GM20431 (cell line): ENCODE results near the gene MEIS1.
"Not testable (repeated sequence)": the region's sequence is repeated elsewhere in the genome, so short reads cannot be mapped to it uniquely, and the experiment has no call there.

Experiments
- in situ Hi-C: fragments of 300-500 bp; cut with MseI, MboI; formaldehyde crosslinking; loops from one replicate; pipeline ENCODE4 v1.15.0; 2020; ENCODE audit warnings: low sequenced_read_pairs; ENCODE audit not compliant: unreplicated experiment

The MEIS1 gene

DNA sequence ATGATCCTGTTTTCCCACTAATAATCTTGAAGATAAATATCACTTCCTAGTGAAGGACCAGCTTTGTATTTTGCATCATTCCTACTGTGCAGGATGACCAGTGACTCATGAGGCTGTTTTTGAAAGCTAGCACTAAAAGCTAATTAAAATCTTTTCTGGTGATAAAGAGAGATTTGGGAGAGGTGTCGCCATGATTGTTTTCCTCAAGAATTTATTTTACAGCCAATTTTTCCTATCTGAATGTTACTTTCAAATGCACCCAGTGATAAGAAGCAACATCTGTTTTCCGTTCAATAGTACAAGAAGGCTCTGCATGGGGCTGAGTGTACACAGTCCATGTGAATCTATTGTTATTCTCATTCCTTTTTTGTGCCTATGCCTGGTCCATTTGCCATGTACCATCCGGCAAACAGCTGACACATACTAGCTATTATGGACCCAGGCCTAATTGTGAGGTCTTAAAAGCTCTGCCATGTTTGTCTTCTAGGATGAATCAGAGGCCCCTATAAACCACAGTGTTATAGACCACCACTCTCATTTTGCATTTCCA lies 28.4 kb downstream of the MEIS1 start:
- in situ Hi-C loops, result no loop called here

DNA sequence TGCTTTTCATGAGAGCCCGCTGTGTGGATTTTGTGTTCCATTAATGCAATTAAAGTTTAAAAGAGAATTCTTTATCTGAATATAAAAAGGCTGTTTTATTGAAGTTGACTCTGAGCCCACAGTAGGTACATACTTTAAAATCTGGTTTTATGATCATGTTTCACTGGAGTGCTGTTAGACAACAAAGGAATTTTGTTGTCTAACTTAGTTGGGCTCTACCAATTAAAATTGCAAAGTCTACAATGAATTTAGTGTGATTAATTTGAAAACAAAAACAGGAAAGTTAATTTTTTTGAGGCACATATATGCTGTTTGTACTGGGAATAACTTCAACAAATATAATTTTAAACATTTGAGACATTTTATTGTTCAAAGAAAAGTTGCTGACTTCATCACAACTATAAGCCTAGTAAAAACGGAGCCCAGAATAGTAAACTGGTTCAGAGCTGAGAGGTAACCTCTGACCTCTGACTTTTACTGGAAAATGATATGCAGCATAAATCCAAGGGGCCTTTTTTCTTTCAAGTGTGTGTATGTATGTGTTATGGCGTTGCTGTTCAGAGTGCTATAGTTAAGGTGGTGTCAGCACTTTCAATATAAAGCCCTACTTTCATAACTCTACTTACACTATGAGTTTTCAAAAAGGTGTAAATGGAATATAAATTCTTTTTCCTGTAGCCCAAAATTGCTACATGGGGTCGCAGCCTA lies 30.2 kb downstream of the MEIS1 start:
- in situ Hi-C loops, result no loop called here

DNA sequence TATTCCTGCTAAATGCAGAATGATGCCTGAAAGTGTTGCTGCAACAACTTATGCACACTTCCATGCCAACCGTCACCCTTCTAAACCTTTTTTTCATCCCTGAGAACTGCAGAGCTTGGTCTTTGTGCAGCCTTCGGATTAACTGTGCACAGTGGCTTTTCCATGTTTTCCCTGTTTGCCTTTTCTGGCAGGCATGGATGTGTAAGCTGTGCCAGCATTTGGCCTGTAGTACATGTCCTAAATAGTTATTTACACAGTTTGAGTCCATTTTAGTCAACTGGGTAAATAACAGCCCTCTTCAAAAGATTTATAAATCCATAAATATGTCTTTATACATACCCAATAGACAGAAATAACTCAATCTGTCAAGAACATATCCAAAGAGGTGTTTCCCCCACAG lies 31.5 kb downstream of the MEIS1 start:
- in situ Hi-C loops, result no loop called here

DNA sequence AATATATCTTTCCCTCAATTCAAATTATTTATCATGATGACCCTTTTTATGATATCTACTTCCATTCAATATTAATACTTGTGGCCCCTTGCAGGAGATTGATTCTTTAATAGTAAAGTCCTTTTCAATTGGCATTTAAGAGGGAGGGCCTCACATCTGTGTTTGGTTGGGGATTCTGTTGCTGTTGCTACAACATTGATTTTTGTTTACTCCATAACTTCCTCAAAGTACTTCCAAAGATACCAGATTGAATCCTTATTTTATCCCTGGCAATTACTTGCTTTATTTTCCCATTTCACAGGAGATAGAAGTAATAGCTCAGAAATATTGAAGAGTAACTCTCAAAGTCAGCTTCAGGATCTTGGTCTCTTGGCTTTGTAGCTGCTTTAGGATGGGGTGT lies 32.8 kb downstream of the MEIS1 start:
- in situ Hi-C loops, result no loop called here

DNA sequence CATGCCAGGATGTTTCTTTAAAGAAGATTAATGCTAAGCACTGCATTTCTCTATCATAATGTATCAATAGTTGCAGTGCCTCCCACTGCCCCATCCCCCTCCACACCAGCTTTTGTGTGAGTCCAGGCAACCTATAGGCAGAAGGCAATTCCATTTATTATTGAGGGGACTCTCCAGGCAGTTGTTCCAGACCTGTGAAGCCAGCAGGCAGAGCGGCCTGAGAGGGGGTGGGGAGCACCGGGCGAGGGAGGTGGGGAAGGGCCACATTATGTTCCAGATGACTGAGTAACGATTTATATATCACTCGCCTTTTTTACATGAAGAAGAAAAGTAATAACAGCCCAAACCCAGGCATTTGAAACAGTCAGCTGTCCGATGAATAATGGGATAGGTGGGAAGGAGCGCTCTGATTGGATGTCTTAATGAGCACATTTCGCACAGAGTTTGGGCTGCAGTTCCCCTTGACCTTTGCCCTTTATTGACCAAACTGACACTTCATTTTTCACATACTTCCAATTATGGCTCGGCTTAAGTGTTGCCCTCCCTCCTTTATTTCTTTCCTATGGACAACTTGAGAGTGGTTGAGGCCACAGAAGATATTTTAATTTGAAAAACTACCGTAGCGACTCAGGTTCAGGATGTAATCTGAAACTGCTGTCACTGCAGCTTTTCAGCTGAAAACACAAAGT lies 34.4 kb downstream of the MEIS1 start:
- in situ Hi-C loops, result no loop called here

DNA sequence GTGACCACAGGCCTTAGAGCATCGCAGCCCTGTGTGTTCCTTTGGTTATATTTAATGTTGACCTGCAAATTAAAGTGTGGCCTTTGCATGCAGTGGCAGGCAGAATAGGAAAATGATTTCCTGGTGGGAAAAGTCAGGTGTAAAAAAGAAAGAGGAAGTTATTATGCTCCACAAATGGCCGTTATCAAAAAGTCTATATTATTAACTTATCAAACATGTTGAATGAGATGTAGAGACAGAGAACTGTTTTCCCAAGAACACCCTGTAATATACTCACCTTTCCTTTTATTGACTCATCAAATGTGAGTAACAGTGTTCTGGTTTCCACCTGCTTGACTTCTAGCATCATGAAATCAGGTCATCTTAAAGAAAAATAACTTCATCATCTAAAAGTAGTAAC lies 35.3 kb downstream of the MEIS1 start:
- in situ Hi-C loops, result no loop called here

DNA sequence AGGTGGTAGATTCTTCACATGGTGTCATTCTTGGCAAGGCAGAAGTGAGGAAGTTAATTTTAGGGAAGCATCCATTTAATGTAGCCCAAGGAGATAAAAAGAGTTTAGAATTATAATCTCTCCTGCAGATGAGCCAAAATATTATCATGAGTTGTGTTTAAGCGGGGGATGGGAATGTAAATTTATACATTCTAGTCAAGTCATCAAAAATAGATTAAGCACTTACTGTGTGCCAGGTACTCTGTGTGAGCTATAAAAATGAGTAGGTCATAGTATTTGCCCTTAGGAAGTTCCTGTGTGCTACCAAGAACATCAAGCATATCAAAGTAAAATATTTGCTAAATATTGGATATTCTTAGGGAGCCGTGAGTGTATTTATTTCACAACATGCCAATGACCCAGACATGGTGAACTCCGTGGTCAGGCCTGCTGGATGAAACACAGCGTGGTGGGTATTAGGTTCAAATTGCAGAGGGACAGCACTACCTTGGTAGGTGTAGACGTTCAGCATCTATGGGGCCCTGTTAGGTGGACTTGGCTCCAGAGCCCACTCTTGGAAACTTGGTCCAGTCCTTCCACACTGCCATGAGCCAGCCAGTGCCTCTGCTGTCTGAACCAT lies 37.4 kb downstream of the MEIS1 start:
- in situ Hi-C loops, result no loop called here

DNA sequence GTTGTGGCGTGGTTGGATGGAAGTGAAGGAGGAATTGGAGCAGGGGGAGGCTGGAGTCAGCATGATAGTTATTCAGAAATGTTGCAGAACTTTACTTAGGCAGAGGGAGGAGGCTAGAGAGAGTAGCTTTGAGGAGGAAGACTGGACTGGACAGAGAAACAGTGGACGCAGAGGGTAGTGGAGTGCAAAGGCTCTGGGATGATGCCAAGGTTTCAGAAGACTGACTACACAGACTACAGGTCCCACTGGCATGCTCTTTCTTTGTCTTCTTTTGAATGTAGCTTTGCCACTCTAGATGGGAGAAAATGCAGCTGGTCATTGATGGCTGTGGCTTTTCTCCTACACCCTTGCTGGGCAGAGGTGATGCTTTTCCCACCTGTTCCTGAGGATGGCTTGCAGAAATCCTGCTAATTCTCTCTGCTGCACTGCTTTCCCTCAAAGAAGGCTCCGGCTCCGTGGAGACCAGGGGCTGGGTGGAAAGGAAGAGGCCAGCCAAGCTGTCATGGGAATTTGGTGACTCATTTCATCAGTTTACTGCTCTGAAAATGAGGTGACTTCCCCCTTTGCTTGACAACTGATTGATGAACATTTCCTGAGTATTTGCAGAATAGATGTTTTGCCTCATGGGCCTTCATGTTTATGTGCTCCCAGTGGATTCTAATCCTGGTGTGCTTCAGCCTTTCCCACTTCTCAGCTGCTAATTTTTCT lies 42.4 kb downstream of the MEIS1 start:
- in situ Hi-C loops, result no loop called here

DNA sequence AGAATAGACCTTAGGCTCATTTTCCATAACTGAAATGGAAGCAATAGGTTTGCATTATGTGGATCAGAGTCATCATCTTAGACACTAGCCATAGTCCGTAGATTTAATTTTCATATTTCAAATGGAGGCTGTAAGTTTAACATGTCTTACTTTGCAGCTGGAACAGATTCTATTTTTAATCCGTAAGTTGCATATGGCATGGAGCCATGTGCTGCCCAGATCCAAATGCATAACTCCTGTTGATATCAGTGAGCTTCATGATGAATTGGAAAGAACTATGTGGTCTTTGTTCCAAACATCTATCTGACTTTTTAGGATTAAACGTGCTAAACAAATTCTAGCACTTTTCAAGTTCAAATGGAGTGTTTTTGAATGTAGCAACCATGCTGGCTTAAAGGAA lies 43.4 kb downstream of the MEIS1 start:
- in situ Hi-C loops, result no loop called here

DNA sequence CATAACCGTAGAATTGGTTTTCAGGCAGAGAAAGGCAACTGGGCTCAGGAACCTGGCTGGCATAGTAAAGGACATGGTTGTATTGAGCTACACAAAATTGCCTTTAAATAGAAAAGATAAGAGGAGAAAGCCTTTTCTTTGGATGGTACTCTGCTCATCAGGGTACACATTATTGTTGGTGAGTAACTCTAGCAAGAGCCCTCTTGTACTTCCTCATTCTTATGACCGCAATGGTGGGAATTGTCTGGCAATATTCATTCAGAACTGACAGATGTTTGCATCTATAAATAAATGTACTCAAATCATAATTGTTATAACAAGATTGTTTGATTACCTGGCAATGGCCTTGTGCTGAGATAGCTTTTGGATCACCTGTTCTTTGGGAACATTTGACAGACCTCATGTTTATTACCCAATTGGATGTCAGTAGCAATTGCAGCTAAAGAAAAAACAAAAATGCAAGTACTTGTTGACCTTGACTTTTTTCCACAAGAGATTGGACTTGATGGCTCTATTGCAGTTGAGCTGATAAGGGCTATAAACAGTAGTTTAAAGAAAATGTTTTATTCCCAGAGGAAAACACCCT lies 43.9 kb downstream of the MEIS1 start:
- in situ Hi-C loops, result no loop called here

DNA sequence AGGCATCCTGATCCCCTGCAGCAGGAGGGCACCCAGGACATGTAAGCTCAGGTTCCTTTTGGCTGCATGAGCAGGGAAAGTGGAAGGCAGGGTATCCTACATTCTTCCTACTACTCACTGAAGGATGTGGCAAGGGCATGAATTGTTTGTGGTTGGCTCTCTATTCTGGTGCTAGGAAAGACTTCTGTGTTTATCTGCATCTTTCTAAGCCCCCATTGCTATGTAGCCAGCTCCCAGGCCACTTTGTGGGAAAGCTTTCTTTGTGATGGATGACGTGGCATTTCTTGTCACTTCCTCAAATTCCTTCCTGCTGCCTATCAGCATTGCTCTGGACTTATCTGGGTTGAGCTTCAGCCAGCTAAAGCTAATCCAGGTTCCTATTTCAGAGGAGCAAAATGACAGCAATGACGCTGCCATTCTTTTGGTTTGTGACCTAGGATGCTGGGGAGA lies 46.2 kb downstream of the MEIS1 start:
- in situ Hi-C loops, result no loop called here

DNA sequence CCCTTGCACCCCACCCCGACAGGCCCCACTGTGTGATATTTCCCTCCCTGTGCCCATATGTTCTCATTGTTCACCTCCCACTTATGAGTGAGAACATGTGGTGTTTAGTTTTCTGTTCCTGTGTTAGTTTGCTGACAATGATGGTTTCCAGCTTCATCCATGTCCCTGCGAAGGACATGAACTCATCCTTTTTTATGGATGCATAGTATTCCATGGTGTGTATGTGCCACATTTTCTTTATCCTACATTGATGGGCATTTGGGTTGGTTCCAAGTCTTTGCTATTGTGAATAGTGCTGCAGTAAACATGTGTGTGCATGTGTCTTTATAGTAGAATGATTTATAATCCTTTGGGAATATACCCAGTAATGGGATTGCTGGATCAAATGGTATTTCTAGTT lies 50.3 kb downstream of the MEIS1 start:
- in situ Hi-C loops, result not testable (repeated sequence)

DNA sequence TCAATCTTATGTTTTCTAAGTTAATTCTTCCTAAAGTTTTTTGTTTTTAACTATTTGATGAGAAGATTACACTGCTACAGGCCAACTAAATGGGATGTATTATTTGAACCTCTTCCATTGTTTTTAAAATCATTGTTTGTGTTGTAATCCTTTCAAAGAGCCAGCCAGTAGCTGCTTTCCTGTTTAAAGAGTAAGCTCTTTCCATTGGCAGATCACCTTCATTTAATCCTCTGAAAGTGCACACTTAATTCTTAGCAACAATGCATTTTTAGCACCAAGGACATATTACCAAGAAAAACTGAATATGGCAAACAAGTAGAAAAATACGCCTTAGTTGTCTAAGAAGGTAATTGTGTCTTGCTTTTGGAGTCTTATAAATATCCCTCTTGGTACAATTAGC lies 54.0 kb downstream of the MEIS1 start:
- in situ Hi-C loops, result no loop called here

DNA sequence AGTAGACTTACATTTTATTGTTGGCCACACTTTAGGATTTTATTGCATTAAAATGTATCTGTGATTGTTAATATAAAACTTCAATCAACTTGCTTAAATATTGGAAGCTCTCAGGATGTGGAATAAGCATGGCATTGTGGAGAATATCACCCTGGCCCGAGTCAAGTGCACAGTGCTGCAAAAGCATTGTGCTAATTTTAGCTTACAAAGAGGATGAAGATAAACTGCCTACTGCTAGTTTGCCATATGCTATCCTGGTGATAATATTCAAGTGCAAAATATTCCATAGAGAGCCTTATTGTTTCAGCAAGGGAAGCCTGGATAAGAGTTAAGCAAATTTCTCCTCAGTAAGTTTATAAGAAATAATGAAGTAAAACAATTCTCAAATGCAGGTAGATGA lies 54.5 kb downstream of the MEIS1 start:
- in situ Hi-C loops, result no loop called here

DNA sequence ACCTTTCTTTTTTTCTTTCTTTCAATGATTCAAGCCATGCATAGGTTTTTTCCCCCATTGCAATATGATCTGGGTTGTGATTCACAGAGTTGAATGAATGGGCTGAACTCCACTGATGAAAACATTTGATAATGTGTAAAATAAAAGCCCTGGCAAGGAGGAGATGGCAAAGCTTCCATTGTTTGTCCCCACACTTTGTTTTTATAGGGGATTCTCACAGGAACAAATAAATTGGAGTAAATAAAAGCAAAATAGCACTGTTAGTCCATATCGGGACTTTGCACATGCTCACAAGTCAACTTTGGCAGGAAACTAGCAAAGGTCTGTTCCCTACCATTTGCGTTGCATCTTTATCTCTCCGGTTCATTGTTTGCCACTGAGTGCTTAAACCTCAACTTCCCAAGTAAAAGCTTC lies 55.7 kb downstream of the MEIS1 start:
- in situ Hi-C loops, result no loop called here

DNA sequence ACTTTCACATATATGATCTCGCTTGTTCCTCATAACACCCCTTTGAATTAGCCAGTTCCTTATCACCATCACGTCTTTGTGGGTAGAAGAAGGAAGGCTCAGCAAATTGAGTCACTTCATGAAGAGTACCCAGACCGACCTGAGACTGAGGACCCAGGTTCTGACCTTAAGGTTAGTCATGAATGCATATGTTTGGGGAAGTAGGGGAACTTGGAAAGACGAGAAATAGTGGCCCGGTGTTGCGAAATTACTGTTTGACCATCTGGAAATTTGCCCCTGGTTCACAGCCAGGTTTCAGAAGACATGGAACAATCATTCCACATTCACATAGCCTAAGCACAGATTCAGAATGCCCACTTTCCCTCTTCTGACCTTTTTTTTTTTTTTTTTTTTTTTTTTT lies 59.8 kb downstream of the MEIS1 start:
- in situ Hi-C loops, result no loop called here

DNA sequence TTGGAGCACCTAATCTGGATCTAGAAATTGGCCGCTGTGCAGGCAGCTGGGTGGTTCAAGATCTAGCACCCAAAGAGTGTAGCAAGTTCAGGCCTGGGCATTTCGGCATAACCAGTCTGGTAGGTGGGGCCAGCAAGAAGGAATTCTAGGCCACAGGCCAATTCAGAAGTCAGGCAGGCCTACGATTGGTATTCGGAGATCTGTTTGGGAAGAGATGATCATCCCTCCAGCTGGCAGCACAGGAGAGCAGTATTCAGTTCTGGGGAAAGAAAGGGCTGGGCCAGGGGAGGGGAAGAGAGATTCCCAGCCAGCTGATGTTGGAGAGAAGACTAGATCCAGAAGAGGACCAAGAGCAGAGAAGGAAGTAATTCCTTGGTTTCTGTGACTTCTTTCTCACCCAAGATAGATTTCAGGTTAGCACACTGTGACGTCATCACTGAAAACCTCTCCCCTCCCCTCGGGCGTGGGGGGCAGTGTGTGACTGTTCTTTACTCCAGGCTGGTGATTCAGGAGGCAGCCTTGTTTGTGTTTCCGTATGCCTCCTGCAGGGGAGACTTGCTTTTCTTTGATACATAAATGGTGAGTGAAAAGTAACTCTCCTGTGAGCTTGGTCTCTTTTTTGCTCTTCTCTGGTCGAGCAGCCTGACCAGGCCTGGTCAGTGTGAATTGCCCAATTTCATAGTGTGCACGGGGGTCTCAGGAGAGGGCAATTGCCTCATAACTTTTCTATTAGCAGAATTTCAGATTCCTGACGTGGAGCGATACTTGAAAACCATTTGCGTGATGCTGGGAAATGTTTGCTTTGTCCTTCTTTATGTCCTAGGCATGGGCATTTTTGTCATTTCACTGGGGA lies 61.1 kb downstream of the MEIS1 start:
- in situ Hi-C loops, result no loop called here

DNA sequence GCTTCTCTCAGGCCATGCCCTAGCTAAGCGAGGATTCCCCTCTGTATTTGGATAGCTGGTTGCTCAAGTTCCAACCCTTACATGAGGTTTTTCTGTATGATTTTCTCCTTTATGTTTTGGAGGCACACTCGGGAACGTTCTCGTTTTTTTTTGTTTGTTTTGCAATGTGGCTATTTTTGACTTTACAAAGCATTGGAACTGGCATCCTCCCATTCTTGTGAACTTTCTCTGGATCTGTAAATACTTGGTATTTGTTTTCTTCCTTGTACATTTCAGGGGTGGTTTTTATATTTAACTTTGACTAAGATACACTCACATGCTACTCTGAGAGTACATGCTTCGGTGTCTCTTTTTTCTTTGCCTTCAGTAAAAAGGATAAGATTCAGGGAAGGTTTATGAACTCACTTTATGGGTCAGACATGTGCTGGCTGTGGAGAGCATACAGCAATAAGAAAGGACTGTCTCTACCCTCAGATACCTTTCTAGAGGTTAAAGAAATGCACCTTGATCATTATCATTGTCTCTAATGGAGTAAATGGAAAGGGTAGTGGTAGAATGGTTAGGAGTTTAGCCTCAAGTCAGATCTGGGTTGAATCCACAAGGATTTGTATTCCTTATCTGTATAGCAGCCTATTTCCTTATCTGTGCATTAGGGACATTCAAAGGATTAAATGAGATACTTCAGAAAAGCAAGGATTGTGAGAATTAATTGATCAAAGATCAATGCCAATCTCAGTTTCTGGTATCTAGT lies 61.9 kb downstream of the MEIS1 start:
- in situ Hi-C loops, result no loop called here
